Fibroblast of lung (primary cell): ENCODE data around the gene WDPCP. TPM values are rescaled to one million over a fixed set of nuclear protein-coding genes. Genes with fewer than 3 reads are reported as not detected.

Experiments used
- DNase-seq, 2 donors: peaks; one replicate each; pipeline versions ENCODE4 v3.0.0 to v3.0.0-alpha.2; 2010; ENCODE audit warnings: low read depth in 2 of 2
- H2AFZ ChIP-seq: 2 replicates; pipeline ENCODE4 v1.5.1; 2012; ENCODE audit warnings: low read length, control low read depth, inconsistent platforms
- H3K27ac ChIP-seq: 2 replicates; pipeline ENCODE4 v1.5.1; 2011; ENCODE audit warnings: low read length, control low read depth; ENCODE audit not compliant: insufficient read depth
- H3K27me3 ChIP-seq: 2 replicates; pipeline ENCODE4 v1.5.1; 2011; ENCODE audit warnings: mild to moderate bottlenecking, low read length; ENCODE audit not compliant: control insufficient read depth, insufficient read depth
- H3K36me3 ChIP-seq: 2 replicates; pipeline ENCODE4 v1.5.1; 2011; ENCODE audit warnings: low read length; ENCODE audit not compliant: control insufficient read depth, insufficient read depth
- H3K4me1 ChIP-seq: 2 replicates; pipeline ENCODE4 v1.5.1; 2011; ENCODE audit warnings: low read length; ENCODE audit not compliant: control insufficient read depth, insufficient read depth; ENCODE audit errors: extremely low read depth
- H3K4me2 ChIP-seq: 2 replicates; pipeline ENCODE4 v1.5.1; 2011; ENCODE audit warnings: low read length, control low read depth; ENCODE audit not compliant: insufficient read depth; ENCODE audit errors: extremely low read depth
- H3K4me3 ChIP-seq, 4 experiments: fragments of 200-600 bp in 1 of 4; sonication (generic) in 1 of 4; replicated peaks in 1 of 4; 2 replicates each; pipeline ENCODE4 v1.5.1; 2011 to 2016; ENCODE audit warnings: low read length in 4 of 4, low read depth in 3 of 4, mild to moderate bottlenecking in 3 of 4, control low read depth in 2 of 4, inconsistent platforms in 1 of 4, mixed read lengths in 1 of 4; ENCODE audit not compliant: insufficient read depth in 1 of 4; ENCODE audit errors: control extremely low read depth in 1 of 4
- H3K79me2 ChIP-seq: 2 replicates; pipeline ENCODE4 v1.5.1; 2012; ENCODE audit warnings: mild to moderate bottlenecking, low read length, inconsistent platforms; ENCODE audit not compliant: control insufficient read depth, insufficient read depth
- H3K9ac ChIP-seq: 2 replicates; pipeline ENCODE4 v1.5.1; 2011; ENCODE audit warnings: mild to moderate bottlenecking, low read length, control low read depth; ENCODE audit not compliant: insufficient read depth
- H3K9me3 ChIP-seq: 2 replicates; pipeline ENCODE4 v1.5.1; 2012; ENCODE audit warnings: low read depth, low read length; ENCODE audit not compliant: control insufficient read depth, insufficient read depth
- H4K20me1 ChIP-seq: 2 replicates; pipeline ENCODE4 v1.5.1; 2011; ENCODE audit warnings: low read length; ENCODE audit not compliant: control insufficient read depth, insufficient read depth; ENCODE audit errors: extremely low read depth
- CTCF ChIP-seq, 2 donors: IDR thresholded peaks in 1 of 2; conservative IDR thresholded peaks in 1 of 2; 1 replicate in 1 of 2; 2 replicates in 1 of 2; pipeline ENCODE4 v1.5.1; 2011 to 2012; ENCODE audit warnings: low read length in 2 of 2, control low read depth in 1 of 2, inconsistent platforms in 1 of 2, low read depth in 1 of 2, mild to moderate bottlenecking in 1 of 2
- EZH2 ChIP-seq: IDR thresholded peaks from 2 replicates; pipeline ENCODE4 v1.5.1; 2012; ENCODE audit warnings: low read length, control low read depth, mild to moderate bottlenecking; ENCODE audit errors: missing control alignments
- polyA plus RNA-seq, 2 donors: library from polyadenylated mRNA; depleted of rRNA in 1 of 2; stranded (reverse) in 1 of 2; unstranded in 1 of 2; fragments of >200 nt; gene quantifications; 2 replicates each; pipeline ENCODE4 v1.2.1, GENCODE V29; 2011 to 2012; ENCODE audit warnings: missing spikeins in 1 of 2
- total RNA-seq: library from RNA; depleted of rRNA; stranded (reverse); fragments of >200 nt; gene quantifications from 2 replicates; pipeline ENCODE4 v1.2.1, GENCODE V29; 2014

WDPCP gene
- total and polyA plus RNA-seq, 2 donors (not counting 1 experiment from before 2014, with no cell fraction given) = 5.2 to 8.4 TPM

DNA sequence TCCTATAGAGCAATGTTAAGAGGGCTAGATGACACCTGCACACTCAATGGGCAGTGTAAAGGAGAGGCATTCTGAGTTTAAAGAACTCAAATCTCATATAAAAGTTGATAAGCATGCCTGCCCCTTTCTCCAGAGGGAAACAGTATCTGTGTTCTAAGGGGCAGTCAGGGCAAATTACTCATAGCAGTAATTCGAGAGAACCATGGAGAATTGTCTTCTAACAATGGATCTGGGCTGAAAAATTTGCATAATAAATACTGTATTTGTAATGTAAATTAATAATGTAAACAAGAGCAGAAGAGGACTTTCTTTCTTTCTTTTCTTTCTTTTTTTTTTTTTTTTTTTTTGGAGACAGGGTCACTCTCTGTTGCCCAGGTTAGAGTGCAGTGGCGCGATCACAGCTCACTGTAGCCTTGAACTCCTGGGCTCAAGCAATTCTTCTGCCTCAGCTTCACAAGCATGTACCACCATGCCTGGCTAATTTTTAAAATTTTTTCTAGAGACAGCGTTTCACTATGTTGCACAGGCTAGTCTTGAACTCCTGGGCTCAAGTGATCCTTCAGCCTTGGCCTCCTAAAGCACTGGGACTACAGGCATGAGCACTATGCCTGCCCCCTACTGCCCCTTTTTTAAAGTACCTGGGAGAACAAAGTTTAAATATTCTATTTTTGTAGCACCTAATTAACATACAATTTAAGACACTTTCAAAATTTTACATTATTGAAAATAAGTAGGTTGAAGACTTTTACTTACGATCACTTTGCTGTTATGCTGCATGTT lies 467.0 kb downstream of the WDPCP start:
- Histone ChIP-seq H3K9ac (no peak overlapping the region), H3K79me2 (no peaks in the 10 kb centered on the region), H3K27ac (no peak overlapping the region), H3K4me2 (no peak overlapping the region), H2AFZ (no peak overlapping the region), H3K27me3 (no peaks in the 10 kb centered on the region), H3K4me3 (no peak overlapping the region), H3K36me3 (no peaks in the 10 kb centered on the region), H3K9me3 (no peaks in the 10 kb centered on the region), H3K4me1 (no peaks in the 10 kb centered on the region), H4K20me1 (no peaks in the 10 kb centered on the region)
- no peak for DNase-seq
- TF ChIP-seq EZH2 = no peak
- no peak for TF ChIP-seq CTCF (conservative IDR thresholded peaks at IDR 0.05 in 1 of 2, IDR thresholded peaks at IDR 0.05 in 1 of 2; ENCODE audit: low read depth in 1 of 2, low read length in 2 of 2)

DNA sequence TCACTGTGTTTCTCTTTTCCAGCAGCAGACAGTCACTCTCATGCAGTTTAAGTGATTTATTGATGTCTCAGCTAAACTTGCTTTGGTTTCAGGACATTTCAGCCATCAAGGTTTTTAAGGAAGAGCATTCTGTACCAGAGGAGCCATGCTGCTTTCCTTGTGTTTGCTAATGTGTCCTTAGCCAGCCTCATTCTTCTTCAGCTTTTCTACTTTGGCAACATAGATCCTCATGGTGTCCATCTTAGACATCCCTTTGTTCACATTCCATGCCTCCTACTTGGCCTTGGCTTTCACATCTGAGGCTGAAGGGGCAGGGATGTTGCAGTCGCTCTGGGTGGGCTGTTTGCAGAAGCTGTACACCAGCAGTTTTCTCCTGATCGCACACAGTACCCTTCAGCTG lies 469.5 kb downstream of the WDPCP start:
- Histone ChIP-seq H3K4me2 (no peak overlapping the region), H3K79me2 (no peaks in the 10 kb centered on the region), H3K9me3 (no peaks in the 10 kb centered on the region), H3K9ac (no peak overlapping the region), H3K27me3 (no peaks in the 10 kb centered on the region), H2AFZ (no peak overlapping the region), H3K36me3 (no peaks in the 10 kb centered on the region), H4K20me1 (no peaks in the 10 kb centered on the region), H3K27ac (no peak overlapping the region), H3K4me3 (no peak overlapping the region), H3K4me1 (no peaks in the 10 kb centered on the region)
- DNase-seq = no peak
- TF ChIP-seq EZH2 = no peak
- no peak for TF ChIP-seq CTCF (conservative IDR thresholded peaks at IDR 0.05 in 1 of 2, IDR thresholded peaks at IDR 0.05 in 1 of 2; ENCODE audit: low read depth in 1 of 2, low read length in 2 of 2)

DNA sequence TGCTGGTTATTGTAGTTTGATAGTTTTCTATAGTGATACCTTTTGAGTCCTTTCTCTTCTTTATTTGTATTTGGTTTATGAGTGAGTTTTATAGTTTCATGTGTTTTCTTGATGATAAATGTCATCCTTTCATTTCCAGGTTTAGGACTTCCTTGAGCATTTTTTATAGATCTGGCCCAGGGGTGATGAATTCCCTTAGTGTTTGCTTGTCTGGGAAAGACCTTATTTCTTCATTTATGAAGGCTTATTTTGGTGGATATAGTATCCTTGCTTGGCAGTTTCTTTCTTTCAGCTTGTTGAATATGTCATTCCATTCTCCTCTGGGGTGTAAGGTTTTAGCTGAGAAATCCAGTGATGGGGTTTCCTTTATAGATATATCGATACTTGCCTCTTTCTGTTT lies 483.8 kb downstream of the WDPCP start:
- DNase-seq = no peak
- H3K4me1 ChIP-seq = no peaks in the 10 kb centered on the region
- no peak overlapping the region for H3K9ac ChIP-seq
- no peaks in the 10 kb centered on the region for H3K79me2 ChIP-seq
- no peaks in the 10 kb centered on the region for H4K20me1 ChIP-seq
- no peak overlapping the region for H2AFZ ChIP-seq
- H3K4me2 ChIP-seq = no peak overlapping the region
- H3K9me3 ChIP-seq = no peaks in the 10 kb centered on the region
- no peaks in the 10 kb centered on the region for H3K36me3 ChIP-seq
- TF ChIP-seq CTCF (conservative IDR thresholded peaks at IDR 0.05 in 1 of 2, IDR thresholded peaks at IDR 0.05 in 1 of 2; ENCODE audit: low read depth in 1 of 2, low read length in 2 of 2) (no peak), EZH2 (no peak)
- no peaks in the 10 kb centered on the region for H3K27me3 ChIP-seq
- no peak overlapping the region for H3K27ac ChIP-seq
- H3K4me3 ChIP-seq = no peak overlapping the region
